HT-29 (cell line): ENCODE results near the gene GRIN1. TPM values are rescaled to one million over a fixed set of nuclear protein-coding genes. Genes with fewer than 3 reads are reported as not detected.

Source experiments
- DNase-seq: peaks from one replicate; pipeline ENCODE4 v3.0.0-alpha.2; 2015; ENCODE audit warnings: low spot score
- total RNA-seq: library from RNA; depleted of rRNA; stranded (reverse); fragments of >200 nt; shearing (Covaris generic); gene quantifications from 2 replicates; pipeline ENCODE4 v1.2.3, GENCODE V29; 2014

The GRIN1 gene
- total RNA-seq, 1 experiment from 2014 or later = 3.0 TPM

DNA sequence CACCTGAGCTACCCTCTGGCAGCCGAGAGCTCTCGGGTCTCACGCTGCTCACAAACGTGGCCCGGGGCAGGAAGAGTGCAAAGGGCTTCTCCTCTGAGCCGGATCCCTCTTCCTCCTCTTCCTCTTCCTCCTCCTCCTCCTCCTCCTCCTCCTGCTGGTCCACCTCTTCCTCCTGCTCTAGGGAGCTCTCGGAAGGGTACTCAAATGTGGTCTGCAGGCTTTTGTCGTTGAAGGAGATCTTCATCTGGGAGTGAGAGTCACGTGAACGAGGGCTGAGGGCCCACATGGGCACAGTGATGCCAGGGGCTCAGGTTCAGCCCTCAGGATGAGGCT lies 53.5 kb downstream of the GRIN1 start:
- no peak for DNase-seq

DNA sequence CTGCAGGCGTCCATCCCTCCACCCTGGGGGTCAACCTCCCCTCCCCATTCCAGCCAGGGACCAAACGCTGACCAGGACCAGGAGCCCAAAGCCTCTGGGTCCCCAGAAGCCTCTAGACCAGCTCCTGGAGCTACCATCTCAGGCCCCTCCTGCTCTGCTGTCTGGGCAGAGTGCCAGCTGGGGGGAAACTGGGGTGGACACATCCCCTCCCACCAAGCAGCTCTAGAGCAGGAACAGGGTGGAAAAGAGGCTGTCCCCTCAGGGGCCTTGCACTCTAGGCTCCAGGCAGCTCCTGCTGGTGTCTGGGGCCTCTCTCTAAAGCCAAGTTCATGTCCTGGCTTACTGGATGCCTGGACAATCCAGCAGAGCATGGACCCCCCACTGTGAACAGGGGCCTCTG lies 53.9 kb downstream of the GRIN1 start:
- DNase-seq = no peak

DNA sequence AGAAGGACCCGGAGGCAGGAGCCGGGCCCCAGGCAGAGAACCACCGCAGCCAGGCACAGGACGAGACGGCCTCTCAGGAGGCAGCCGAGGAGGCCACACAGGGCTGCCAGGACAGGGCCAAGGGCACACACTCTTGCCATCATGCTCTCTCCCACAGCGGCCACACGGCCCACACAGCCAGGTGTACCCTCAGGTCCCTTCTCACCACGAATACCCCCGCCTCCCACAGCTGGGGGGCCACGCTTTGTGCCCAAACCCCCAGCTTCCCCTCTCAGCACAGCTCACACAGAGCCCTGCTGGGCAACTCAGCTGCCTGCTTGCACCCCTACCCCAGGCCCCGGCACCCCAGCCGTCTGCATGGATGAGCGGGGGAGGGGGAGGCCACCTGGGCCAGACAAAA lies 54.8 kb downstream of the GRIN1 start:
- no peak for DNase-seq

DNA sequence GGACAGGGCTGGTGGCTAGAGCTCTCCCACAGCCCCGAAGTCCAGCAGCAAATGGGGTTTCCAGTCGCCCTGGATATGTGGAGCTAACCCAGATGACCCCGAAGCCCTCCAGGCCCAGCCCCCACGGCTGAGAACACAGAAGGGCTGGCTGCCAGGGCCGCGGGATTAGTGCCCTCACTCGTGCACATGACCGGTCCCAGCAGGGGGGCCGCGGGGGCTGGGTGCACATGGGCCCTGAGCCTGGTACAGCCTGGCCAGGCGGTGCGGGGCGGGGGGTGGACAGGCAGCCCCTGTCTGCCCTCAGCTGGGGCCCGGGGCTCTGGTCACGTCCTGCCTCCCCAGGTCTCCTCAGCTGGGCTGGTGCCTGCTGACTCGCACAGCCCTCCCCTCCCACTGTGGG lies 55.4 kb downstream of the GRIN1 start:
- DNase-seq = no peak

DNA sequence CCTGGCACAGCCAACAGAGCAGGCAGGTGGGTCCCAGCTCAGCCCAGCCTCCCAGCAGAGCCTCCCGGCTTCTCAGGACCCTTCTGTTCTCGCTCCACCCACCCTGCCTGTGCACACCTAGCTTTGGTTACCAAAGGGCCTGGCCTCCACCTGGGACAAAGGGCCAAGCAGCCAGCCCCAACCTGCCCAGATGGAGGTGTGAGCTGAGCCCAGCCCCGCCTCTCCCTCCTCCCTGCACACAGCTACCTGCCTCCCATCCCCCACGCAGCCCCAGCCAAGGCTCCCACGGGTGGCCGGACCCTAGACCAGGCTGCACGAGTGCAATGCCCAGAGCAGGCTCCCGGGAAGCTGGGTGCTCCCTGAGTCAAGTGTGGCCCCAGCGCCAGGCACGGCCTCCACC lies 56.0 kb downstream of the GRIN1 start:
- DNase-seq = peak; percentile 55

DNA sequence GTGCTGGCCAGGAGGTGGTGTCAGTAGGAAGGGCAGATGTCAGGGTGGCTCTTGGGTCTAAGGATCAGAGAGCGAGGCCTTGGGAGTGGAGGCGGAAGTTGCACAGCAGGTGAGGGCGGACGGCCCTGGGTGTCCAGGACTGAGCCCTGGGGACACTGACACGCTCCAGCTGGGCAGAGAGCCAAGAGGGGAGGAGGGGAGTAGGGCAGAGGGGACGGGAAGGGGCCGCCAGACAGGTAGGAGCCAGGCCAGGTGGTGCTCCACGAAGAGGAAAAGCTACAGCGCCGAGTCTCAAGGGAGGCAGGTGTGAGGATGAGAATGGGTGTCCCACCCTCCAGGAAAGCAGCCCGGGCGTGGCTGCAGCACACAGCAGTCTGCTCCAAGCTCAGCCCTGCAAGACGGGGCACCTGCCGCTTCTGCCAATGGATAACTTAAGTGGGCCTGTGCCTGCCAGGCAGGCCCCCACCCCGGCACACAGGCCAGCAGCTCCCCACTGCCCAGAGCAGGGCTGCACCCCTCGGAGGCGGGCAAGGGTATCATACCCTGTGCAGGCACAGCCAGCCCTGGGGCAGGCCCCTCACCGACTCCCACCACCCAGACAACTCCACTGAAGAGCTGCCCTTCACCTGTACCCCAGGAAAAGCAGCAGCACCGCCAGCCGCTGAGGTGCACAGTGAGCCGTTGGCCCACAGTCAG lies 56.7 kb downstream of the GRIN1 start:
- DNase-seq = peak; percentile 92

DNA sequence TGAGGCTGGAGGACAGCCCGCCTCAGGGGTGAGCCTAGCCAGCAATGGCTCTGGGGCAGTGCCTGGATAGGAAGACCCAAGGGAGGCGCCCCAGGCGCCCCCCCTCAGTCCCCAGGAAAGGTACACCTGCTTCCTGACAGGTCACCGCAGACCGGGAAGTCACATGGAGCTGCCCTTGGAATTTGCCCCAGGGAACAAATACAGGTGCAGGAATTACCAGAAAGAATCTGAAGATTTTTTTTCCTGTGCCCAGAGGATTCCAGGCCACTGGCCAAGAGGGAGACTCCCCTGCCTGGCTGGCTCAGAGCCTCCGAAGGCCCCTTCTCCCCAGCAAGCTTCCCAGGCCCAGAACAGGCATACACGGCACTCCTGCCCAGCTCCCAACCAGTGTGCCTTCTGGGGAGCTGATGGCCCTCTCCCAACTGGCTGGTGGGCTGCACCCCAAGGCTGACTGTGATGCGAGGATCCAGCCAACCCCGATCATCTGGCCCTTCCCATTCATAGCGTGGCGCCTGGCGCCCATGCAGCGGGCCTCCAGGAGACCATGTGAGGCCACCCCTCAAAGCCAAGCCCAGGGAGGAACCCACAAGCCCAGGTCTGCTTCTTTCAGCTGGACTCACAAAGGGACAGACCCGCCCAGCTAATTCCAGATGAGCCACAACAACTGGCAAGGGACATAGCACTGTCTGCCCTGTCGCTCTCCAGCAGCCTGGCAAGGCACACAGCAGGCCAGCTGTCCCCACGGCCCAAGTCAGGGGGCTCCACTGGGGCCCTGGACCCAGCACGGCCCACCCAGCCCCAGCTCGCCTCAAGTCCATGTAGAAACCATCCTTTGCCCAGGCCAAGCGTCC lies 59.3 kb downstream of the GRIN1 start:
- peak; percentile 50 for DNase-seq

DNA sequence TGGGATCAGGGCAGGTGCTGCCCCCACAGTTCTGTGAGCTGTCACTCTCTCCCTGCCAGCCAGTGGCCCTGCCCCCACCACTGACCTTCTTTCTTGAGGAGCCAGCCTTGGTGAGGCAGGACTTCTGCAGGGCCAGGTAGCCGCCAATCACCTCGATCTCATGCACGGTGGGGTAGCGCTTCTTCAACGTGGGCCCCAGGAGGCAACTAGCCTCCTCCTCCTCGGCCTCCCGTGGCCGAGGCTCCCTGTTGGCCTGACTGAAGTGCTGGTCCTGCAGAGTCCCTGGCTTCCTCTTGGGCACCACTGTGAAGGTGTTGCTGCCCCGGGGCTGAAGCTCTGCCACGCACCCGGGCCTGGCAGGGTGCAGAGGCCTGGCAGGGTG lies 59.9 kb downstream of the GRIN1 start:
- DNase-seq = no peak

DNA sequence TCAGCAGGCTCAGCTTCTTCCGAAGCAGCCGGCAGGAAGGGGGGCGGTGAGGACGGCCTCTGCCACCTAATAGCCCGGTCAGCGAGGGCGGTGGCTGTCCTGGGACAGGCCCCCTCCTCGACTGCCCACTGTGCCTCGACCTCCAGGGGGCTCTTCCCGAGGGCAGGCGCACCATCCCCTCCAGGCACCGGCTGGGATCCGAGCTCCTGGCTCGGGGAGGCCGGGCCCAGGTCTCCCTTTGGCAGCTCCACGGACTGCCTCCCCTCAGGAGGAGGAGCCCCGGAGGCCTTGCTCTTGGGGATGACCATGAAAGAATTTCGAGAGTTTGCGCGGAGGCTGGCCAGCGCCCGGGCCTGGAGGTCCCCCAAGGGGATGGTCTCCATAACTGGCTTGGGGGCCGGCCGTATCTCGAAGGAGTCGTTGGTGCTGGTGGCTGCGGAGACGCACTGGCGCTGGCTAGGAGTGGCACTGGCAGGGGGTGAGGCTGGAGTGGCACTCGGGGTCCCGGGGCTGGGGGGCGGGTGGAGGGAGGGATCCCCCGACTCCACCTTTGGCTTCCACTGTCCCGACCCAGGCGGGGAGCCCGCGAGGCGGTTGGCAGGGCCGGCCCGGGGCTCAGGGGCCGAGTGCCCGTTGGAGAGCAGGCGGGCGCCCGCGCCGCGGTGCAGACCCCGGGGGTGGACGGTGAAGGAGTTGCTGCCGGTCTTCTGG lies 60.6 kb downstream of the GRIN1 start:
- DNase-seq = peak; percentile 21

DNA sequence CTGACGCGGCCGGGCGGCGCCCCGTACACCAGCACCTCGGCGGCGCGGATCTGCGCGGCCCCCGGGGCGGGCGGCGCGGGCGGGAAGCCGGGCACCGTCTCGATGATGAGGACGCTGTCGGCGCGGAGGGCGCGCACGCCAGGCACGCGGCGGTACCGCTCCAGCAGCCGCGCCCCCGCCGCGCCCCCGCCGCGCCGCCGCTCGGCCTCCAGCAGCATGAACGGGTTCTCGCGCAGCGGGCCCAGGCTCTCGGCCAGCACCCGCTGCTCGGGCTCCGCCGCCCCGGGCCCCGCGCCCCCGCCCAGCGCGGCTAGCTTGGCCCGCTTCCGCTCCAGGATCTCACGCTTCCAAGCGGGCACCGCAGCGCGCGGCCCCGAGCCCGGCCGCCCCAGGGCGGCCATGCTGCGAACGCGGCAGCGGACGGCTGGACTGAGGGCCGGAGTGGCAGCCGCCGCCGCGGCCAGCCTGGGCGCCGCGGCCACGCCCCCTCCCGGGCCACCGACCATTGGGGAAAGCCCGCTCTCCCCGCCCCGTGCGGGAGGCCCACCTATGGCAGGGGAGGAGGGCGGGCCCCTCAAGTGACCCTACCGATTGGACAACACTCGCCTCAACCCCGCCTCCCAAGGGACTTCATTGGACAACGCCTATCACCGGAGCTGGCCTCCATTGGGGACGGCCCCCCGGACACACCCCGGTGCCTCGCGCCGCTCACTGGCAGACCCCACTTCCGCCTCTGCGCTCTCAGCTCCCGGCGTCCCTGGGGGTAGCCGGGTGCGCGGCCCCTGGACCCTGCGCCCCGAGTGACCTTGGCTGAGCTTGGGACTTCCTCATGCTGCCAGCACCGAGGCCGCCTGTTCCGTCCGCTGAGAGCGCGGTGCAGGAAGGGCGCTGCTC lies 61.6 kb downstream of the GRIN1 start, which contains the start of gene TPRN:
TSS of gene TPRN (minus strand) at position 431 of the 894 bp plus-strand sequence. CDS start at position 401, 30 bp downstream.
- DNase-seq = peak; percentile 98

DNA sequence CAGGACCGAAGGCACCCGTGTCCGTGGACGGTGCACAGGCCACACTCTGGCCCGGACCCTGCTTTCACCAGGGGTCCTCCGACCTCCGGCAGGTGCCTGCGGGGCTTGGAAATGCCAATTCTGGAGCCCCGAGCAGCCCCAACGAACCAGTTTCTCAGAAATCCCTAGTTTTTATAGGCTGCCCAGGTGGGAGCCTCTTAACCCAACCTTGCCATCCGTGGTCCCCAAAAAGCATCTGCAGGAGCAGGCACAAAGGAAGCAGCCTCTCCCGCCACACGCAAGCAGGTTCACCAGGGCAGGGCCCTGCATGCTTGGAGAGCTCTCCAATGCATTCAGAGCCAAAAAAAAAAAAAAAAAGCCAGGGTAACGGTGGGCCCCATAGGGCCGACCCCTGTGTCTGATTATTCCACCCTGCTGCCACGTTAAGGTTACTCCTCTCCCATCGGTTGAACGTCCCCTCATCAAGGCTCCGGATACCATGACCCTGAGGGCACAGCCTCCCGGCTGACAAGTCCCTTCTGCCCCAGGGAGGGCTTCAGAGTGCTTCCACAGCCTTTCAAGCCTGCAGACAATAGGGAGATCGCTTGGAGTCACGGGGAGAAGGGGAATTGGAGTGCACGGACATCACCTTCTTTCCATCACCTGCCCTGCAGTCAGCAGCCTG lies 62.4 kb downstream of the GRIN1 start:
- DNase-seq = no peak

DNA sequence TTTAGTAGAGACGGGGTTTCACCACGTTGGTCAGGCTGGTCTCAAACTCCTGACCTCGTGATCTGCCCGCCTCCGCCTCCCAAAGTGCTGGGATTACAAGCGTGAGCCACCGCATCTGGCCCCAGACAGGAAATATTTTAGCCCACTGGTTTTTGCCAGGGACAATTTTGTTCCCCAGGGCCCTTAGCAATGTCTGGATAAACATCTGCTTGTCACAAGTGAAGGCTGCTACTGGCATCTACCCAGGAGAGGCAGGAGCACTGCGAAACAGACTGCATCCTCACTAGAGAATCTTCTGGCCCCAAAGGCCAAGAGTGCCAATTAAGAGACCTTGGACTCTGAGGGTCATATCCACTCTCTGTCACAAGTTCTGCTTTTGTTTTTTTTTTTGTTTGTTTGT lies 64.0 kb downstream of the GRIN1 start:
- no peak for DNase-seq

DNA sequence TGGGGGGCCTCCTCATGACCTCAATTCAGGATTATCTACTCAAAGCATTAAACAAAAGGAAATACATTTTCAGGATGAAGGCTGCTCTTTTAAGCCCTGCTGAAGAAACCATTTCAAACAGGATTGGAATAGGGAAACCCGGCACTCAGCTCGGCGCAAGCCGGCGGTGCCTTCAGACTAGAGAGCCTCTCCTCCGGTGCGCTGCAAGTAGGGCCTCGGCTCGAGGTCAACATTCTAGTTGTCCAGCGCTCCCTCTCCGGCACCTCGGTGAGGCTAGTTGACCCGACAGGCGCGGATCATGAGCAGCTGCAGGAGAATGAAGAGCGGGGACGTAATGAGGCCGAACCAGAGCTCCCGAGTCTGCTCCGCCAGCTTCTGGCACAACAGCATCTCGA lies 65.8 kb downstream of the GRIN1 start:
- no peak for DNase-seq

DNA sequence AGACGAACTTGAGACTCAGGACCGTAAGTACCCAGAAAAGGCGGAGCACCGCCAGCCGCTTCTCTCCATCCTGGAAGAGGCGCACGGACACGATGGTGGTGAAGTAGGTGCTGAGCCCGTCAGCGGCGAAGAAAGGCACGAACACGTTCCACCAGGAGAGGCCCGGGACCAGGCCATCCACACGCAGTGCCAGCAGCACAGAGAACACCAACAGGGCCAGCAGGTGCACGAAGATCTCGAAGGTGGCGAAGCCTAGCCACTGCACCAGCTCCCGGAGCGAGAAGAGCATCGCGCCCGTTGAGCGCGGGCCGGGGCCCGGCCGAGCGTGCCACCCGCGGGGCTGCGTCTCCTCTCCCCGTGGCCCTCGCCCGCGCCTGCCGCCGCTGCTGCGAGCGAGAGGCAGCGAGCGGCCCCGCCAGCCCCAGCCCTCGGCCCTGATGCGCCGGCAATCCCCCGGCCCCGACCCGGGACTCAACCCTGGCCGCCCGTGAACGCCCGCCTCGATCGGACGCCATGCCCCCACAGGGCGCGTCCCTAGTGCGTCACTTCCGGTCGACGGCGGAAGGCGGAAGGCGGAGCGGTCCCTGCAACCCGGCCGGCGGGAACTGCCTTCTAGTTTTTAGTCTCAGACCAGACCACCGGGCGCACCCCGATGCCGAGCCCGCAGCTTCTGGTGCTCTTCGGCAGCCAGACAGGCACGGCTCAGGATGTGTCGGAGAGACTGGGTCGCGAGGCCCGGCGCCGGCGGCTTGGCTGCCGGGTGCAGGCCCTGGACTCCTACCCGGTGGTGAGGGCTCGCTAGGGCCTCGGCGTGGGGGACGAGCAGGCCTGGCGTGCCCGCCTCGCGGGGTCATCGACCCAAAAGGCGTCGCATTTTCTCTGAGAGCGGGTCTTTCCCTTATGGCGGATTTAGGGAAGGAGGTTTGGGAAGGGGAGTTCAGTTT lies 66.4 kb downstream of the GRIN1 start, which contains the start of the genes NDOR1 and TMEM203:
TSS of gene NDOR1 (plus strand) at position 575 of the 944 bp plus-strand sequence. CDS start at position 653, 78 bp downstream.
TSS of gene TMEM203 (minus strand) at position 523 of the 944 bp plus-strand sequence. CDS start at position 289, 234 bp downstream.
- peak; percentile 85 for DNase-seq

DNA sequence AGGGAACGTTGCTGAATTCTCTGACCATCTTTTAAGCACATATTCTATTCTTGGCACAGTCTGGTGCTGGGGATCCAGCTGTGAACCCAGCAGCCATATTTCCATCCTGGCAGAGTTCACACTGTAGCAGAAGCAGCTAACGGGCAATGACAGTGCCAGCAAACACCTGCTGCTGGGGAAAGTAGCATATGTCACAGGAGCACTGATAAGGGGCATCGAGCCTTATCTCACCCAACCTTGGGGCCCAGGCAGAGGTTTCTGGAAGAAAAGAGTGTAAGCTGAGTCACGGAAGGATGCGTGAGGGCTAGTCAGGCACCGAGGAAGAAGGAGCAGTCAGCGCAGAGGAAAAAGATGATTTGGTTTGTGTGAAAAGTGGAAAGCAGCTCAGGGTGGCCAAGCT lies 67.6 kb downstream of the GRIN1 start:
- no peak for DNase-seq

DNA sequence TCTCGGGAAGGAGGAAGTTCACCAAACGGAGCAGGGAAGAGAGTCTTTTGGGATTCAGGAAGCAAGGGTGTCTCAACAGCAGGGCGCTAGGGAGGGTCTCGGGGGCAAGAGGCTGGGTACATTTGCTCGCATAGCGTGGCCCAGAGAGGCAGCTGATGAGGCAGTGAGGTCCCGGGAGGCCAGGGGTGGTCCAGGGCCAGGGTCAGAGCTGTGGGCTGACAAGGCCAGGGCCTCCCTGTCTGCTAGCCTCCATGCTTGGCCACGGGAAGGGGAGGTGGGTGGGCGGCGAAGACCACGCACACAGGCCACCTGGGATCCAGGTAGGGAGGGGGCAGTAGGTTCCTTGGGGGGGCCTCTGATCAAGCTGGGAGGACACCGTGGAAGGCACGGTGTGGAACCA lies 72.6 kb downstream of the GRIN1 start:
- no peak for DNase-seq

DNA sequence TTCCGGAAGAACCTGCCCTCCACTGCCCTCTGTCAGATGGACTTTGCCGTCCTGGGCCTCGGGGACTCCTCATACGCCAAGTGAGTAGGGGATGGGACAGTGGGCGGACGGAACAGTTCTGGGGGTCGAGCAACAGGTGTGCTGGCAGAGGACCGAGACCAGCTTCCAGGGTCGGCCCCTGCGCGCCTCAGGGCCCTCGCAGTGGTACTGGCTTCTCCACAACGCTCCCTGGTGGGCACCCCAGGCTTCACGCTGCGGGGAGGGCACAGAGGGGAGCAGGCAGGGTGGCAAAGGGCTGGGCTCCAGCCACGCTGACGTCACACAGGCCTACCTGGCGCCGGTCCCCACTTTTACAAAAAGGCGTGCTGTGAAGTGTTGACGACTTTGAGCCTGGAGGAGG lies 73.6 kb downstream of the GRIN1 start:
- DNase-seq = no peak

DNA sequence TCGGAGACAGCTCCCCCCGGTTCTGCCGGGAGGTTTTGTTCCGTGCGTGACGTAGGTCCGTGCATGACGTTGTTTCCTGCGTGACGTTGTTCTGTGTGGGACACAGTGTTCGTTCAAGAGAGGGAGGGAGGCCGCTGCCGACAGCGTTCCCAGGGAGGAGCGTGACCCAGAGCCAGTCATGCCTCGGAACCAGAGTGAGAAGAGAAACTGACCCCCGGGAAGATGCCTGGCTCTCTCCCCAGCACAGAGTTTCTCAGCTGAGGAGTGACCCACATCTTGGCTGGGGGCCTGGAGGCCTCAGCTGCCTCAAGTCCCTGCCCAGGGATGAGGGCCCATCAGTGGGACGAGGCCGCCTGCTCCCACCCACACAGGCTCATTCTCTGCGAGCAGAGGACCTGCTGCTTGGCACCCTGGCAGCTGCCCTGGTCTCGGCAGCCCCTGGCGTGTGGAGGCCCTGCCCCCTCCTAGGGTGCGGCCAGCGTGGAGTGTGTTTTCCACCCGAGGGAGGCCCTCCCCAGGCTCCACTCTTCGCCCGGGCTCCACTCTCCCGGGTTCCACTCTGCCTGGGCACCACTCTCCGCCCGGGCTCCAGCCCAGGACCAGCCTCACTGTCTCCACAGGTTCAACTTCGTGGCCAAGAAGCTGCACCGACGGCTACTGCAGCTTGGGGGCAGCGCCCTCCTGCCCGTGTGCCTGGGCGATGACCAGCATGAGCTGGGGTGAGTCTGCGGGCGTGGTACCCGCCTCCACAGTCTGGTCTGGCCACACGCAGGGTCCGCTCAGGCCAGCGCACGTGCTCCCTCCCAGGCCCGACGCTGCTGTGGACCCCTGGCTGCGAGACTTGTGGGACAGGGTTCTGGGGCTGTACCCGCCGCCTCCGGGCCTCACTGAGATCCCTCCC lies 74.5 kb downstream of the GRIN1 start:
- no peak for DNase-seq
